ENCODE results near the gene VPS37D.

The VPS37D gene

GRCh38 chr7:73685311-73685710, 17.7 kb downstream of the VPS37D start:
- TF ChIP-seq EZH2phosphoT487 (IDR thresholded peaks at IDR 0.05; ENCODE audit: low read length) (no peak), EZH2 (optimal IDR thresholded peaks at IDR 0.05; ENCODE audit: low read depth, low read length) (no peak), CTCF (IDR thresholded peaks at IDR 0.05; ENCODE audit: low read length) (no peak)
- no peak overlapping the region for H3K4me2 ChIP-seq (ENCODE audit: low read depth, low read length)

GRCh38 chr7:73688288-73688687, 20.7 kb downstream of the VPS37D start:
- peaks cover 57% of the 10 kb centered on the region for H3K79me2 ChIP-seq (ENCODE audit: low read length)
- H3K9ac ChIP-seq (ENCODE audit: low read length), result no peak overlapping the region
- H3K4me2 ChIP-seq (ENCODE audit: low read depth, low read length), result no peak overlapping the region
- no peak overlapping the region for H3K27ac ChIP-seq (ENCODE audit: low read length)
- no peaks in the 10 kb centered on the region for H3K9me3 ChIP-seq (replicated peaks; ENCODE audit: insufficient read depth, low read length)
- TF ChIP-seq EZH2 (optimal IDR thresholded peaks at IDR 0.05; ENCODE audit: low read depth, low read length), result no peak
- no peak for TF ChIP-seq EZH2phosphoT487 (IDR thresholded peaks at IDR 0.05; ENCODE audit: low read length)
- TF ChIP-seq CTCF (IDR thresholded peaks at IDR 0.05; ENCODE audit: low read length), result no peak
- H3K27me3 ChIP-seq (replicated peaks; ENCODE audit: insufficient read depth, low read length), result no peaks in the 10 kb centered on the region
- H3K4me3 ChIP-seq (ENCODE audit: low read length), result no peak overlapping the region
- H3F3A ChIP-seq (ENCODE audit: insufficient read depth, low read length), result no peaks in the 10 kb centered on the region
- no peaks in the 10 kb centered on the region for H4K20me1 ChIP-seq (ENCODE audit: insufficient read depth, low read length)
- DNase-seq, result no peak
- no peaks in the 10 kb centered on the region for H3K9me2 ChIP-seq (replicated peaks; ENCODE audit: insufficient read depth, low read length)
- H3K4me1 ChIP-seq (ENCODE audit: low read length), result no peaks in the 10 kb centered on the region
- H3K36me3 ChIP-seq (replicated peaks; ENCODE audit: insufficient read depth, low read length), result no peaks in the 10 kb centered on the region; the same call in 1 of the 2 replicates
- H2AFZ ChIP-seq (ENCODE audit: low read length), result no peak overlapping the region

More at GRCh38 chr7:73685311-73685710, 17.7 kb downstream of the VPS37D start:
- no peak overlapping the region for H3K4me3 ChIP-seq (ENCODE audit: low read length)
- H3F3A ChIP-seq (ENCODE audit: insufficient read depth, low read length), result no peaks in the 10 kb centered on the region
- H3K9me3 ChIP-seq (replicated peaks; ENCODE audit: insufficient read depth, low read length), result no peaks in the 10 kb centered on the region
- no peaks in the 10 kb centered on the region for H3K27me3 ChIP-seq (replicated peaks; ENCODE audit: insufficient read depth, low read length)
- peaks cover 6% of the 10 kb centered on the region for H3K4me1 ChIP-seq (ENCODE audit: low read length)
- H4K20me1 ChIP-seq (ENCODE audit: insufficient read depth, low read length), result no peaks in the 10 kb centered on the region
- no peaks in the 10 kb centered on the region; the same call in 1 of the 2 replicates for H3K36me3 ChIP-seq (replicated peaks; ENCODE audit: insufficient read depth, low read length)
- no peak overlapping the region for H2AFZ ChIP-seq (ENCODE audit: low read length)
- DNase-seq, result no peak
- H3K9me2 ChIP-seq (replicated peaks; ENCODE audit: insufficient read depth, low read length), result no peaks in the 10 kb centered on the region
- H3K27ac ChIP-seq (ENCODE audit: low read length), result no peak overlapping the region
- no peak overlapping the region for H3K9ac ChIP-seq (ENCODE audit: low read length)
- peaks cover 86% of the 10 kb centered on the region for H3K79me2 ChIP-seq (ENCODE audit: low read length)

GRCh38 chr7:73690646-73691045, 23.0 kb downstream of the VPS37D start:
- no peak overlapping the region for H3K4me2 ChIP-seq (ENCODE audit: low read depth, low read length)
- H3K9me2 ChIP-seq (replicated peaks; ENCODE audit: insufficient read depth, low read length), result no peaks in the 10 kb centered on the region
- H3K79me2 ChIP-seq (ENCODE audit: low read length), result peaks cover 34% of the 10 kb centered on the region
- H3K36me3 ChIP-seq (replicated peaks; ENCODE audit: insufficient read depth, low read length), result no peaks in the 10 kb centered on the region; the same call in 1 of the 2 replicates
- no peak overlapping the region for H2AFZ ChIP-seq (ENCODE audit: low read length)
- H3K4me1 ChIP-seq (ENCODE audit: low read length), result no peaks in the 10 kb centered on the region
- no peaks in the 10 kb centered on the region for H3F3A ChIP-seq (ENCODE audit: insufficient read depth, low read length)
- no peaks in the 10 kb centered on the region for H3K27me3 ChIP-seq (replicated peaks; ENCODE audit: insufficient read depth, low read length)
- no peaks in the 10 kb centered on the region for H3K9me3 ChIP-seq (replicated peaks; ENCODE audit: insufficient read depth, low read length)
- no peak for DNase-seq
- no peak overlapping the region for H3K4me3 ChIP-seq (ENCODE audit: low read length)
- TF ChIP-seq CTCF (IDR thresholded peaks at IDR 0.05; ENCODE audit: low read length) (no peak), EZH2 (optimal IDR thresholded peaks at IDR 0.05; ENCODE audit: low read depth, low read length) (no peak), EZH2phosphoT487 (IDR thresholded peaks at IDR 0.05; ENCODE audit: low read length) (no peak)
- no peak overlapping the region for H3K27ac ChIP-seq (ENCODE audit: low read length)
- no peaks in the 10 kb centered on the region for H4K20me1 ChIP-seq (ENCODE audit: insufficient read depth, low read length)
- no peak overlapping the region for H3K9ac ChIP-seq (ENCODE audit: low read length)
